Activated naive CD4-positive, alpha-beta T cell treated with anti-CD3 and anti-CD28 coated beads, Interleukin-2, amount 50 U/mL, for 16 hours (primary cell): Measurements from ENCODE around the gene TMC5.
"Not testable (repeated sequence)": the region's sequence is repeated elsewhere in the genome, so short reads cannot be mapped to it uniquely, and the experiment has no call there.

ENCODE experiments used
- DNase-seq: peaks from one replicate; pipeline ENCODE4 v3.0.0-alpha.2; 2020

TMC5 gene

GRCh38 chr16:19417640-19418039, at the start of gene TMC5:
TMC5 (plus strand) TSS chr16:19417883; CDS start chr16:19440039, 22,156 bp downstream.
- no peak for DNase-seq

- not testable (repeated sequence) for DNase-seq
Observed at GRCh38 chr16:19372541-19372940, 45.1 kb upstream of the TMC5 start.

- DNase-seq = no peak
Observed at GRCh38 chr16:19374402-19374801, 43.3 kb upstream of the TMC5 start.

- DNase-seq = peak; percentile 21
Observed at GRCh38 chr16:19375561-19376158, 42.0 kb upstream of the TMC5 start.

- DNase-seq = no peak
Observed at GRCh38 chr16:19377864-19378263, 39.8 kb upstream of the TMC5 start.

GRCh38 chr16:19378511-19378910, 39.2 kb upstream of the TMC5 start:
- no peak for DNase-seq

- no peak for DNase-seq
Observed at GRCh38 chr16:19379838-19380237, 37.8 kb upstream of the TMC5 start.

- DNase-seq = no peak
Observed at GRCh38 chr16:19380328-19380727, 37.4 kb upstream of the TMC5 start.

GRCh38 chr16:19382084-19382801, 35.4 kb upstream of the TMC5 start:
- no peak for DNase-seq

- DNase-seq = no peak
Observed at GRCh38 chr16:19382887-19383816, 34.5 kb upstream of the TMC5 start.

- no peak for DNase-seq
Observed at GRCh38 chr16:19384656-19385055, 33.0 kb upstream of the TMC5 start.

GRCh38 chr16:19386525-19386924, 31.2 kb upstream of the TMC5 start:
- DNase-seq = no peak

- DNase-seq = peak; percentile 17
Observed at GRCh38 chr16:19389246-19389645, 28.4 kb upstream of the TMC5 start.

- DNase-seq = not testable (repeated sequence)
Observed at GRCh38 chr16:19391185-19391776, 26.4 kb upstream of the TMC5 start.

GRCh38 chr16:19392352-19392751, 25.3 kb upstream of the TMC5 start:
- DNase-seq = no peak

GRCh38 chr16:19393226-19394111, 24.2 kb upstream of the TMC5 start:
- no peak for DNase-seq

- DNase-seq = not testable (repeated sequence)
Observed at GRCh38 chr16:19395646-19396267, 21.9 kb upstream of the TMC5 start.

- no peak for DNase-seq
Observed at GRCh38 chr16:19396555-19397011, 21.1 kb upstream of the TMC5 start.

GRCh38 chr16:19397373-19397772, 20.3 kb upstream of the TMC5 start:
- DNase-seq = not testable (repeated sequence)

GRCh38 chr16:19400711-19401110, 17.0 kb upstream of the TMC5 start:
- no peak for DNase-seq

- no peak for DNase-seq
Observed at GRCh38 chr16:19406891-19407491, 10.7 kb upstream of the TMC5 start.
